ENCODE measurements around the gene MIPOL1. TPM values are rescaled to one million over a fixed set of nuclear protein-coding genes. Genes with fewer than 3 reads are reported as not detected.

MIPOL1 gene
- total and polyA plus RNA-seq, 2 of the 4 experiments (the other 2 are of a cell fraction), result 2.7 to 5.9 TPM

GRCh38 chr14:37275963-37276362 is 78.2 kb downstream of the MIPOL1 start:
- Histone ChIP-seq H3K4me3 (ENCODE audit: insufficient read depth, low read depth, low read length) (no peak overlapping the region), H3K23ac (ENCODE audit: low read depth, low read length) (no peak overlapping the region), H4K91ac (ENCODE audit: insufficient read depth, low read depth, low read length) (no peak overlapping the region), H4K20me1 (ENCODE audit: insufficient read depth, low read length) (no peaks in the 10 kb centered on the region), H2AFZ (replicated peaks; ENCODE audit: low read length, poor library complexity) (no peak overlapping the region), H3K56ac (ENCODE audit: extremely low read depth, insufficient read depth, low read length) (no peak overlapping the region), H2AK9ac (replicated peaks; ENCODE audit: low read depth, low read length, poor library complexity) (no peak overlapping the region), H2BK5ac (ENCODE audit: low read depth, low read length, poor library complexity, severe bottlenecking) (no peak overlapping the region), H3K36me3 (ENCODE audit: control insufficient read depth, insufficient read depth, low read length) (no peaks in the 10 kb centered on the region), H3K9ac (ENCODE audit: low read depth, low read length) (no peak overlapping the region), H3K27ac (ENCODE audit: insufficient read depth, low read length) (no peak overlapping the region), H3K27me3 (ENCODE audit: control insufficient read depth, insufficient read depth, low read length) (no peaks in the 10 kb centered on the region), H3K4me1 (ENCODE audit: control insufficient read depth, insufficient read depth, low read length) (no peaks in the 10 kb centered on the region), H2BK20ac (ENCODE audit: low read depth, low read length) (no peak overlapping the region), H3K14ac (replicated peaks; ENCODE audit: low read depth, low read length) (no peak overlapping the region), H4K5ac (ENCODE audit: low read depth, low read length) (no peak overlapping the region), H3K9me1 (ENCODE audit: insufficient read depth, low read length) (no peaks in the 10 kb centered on the region), H4K8ac (ENCODE audit: low read depth in 2 of 2, low read length in 2 of 2) (no peak overlapping the region), H3K4ac (ENCODE audit: low read depth, low read length) (no peak overlapping the region), H2BK15ac (ENCODE audit: low read depth, low read length) (no peak overlapping the region), H2AK5ac (ENCODE audit: low read depth, low read length) (no peak overlapping the region), H3K9me3 (ENCODE audit: control insufficient read depth, insufficient read depth, low read length) (no peaks in the 10 kb centered on the region), H3K4me2 (ENCODE audit: low read depth, low read length) (no peak overlapping the region), H2BK120ac (ENCODE audit: low read depth, low read length) (no peak overlapping the region), H3K18ac (ENCODE audit: low read depth, low read length) (no peak overlapping the region), H3K79me1 (ENCODE audit: low read depth in 1 of 2, low read length in 2 of 2) (no peaks in the 10 kb centered on the region)
- intact Hi-C loops (cut with micrococcal nuclease) (no loop called here), dilution Hi-C loops (cut with HindIII; ENCODE audit: low sequenced_read_pairs, unreplicated experiment) (no loop called here), in situ Hi-C loops (cut with MboI; ENCODE audit: low sequenced_read_pairs) (no loop called here)
- DNase-seq (no peak), ATAC-seq (ENCODE audit: low read depth) (no peak)
- ChIA-PET CTCF (no interaction called here), POLR2A (ENCODE audit: unreplicated experiment) (no interaction called here)
- BruUV-seq (replicated peaks), result no TSS peak
- TF ChIP-seq POLR2A (IDR thresholded peaks at IDR 0.05; ENCODE audit: low read depth, low read length) (no peak), BHLHE40 (IDR thresholded peaks at IDR 0.05; ENCODE audit: low read depth, low read length) (no peak), ELK1 (IDR thresholded peaks at IDR 0.05; ENCODE audit: borderline replicate concordance, low read depth, low read length) (no peak), RAD21 (IDR thresholded peaks at IDR 0.05; ENCODE audit: low read length) (no peak)
